PFSK-1 (cell line): ENCODE results near the gene KLF16. TPM values are rescaled to one million over a fixed set of nuclear protein-coding genes. Genes with fewer than 3 reads are reported as not detected.

Experiments
- FOXP2 ChIP-seq: optimal IDR thresholded peaks from 2 replicates; pipeline ENCODE3; 2011; ENCODE audit warnings: borderline replicate concordance, control low read depth, inconsistent platforms; ENCODE audit not compliant: insufficient read depth; ENCODE audit errors: extremely low read length, extremely low read depth
- POLR2AphosphoS5 ChIP-seq: IDR thresholded peaks from 2 replicates; pipeline ENCODE4 v1.6.1; 2012; ENCODE audit warnings: low read depth, mild to moderate bottlenecking, control low read depth, low read length, moderate library complexity
- SIN3A ChIP-seq: IDR thresholded peaks from 2 replicates; pipeline ENCODE4 v1.6.1; 2012; ENCODE audit warnings: mild to moderate bottlenecking, low read length, moderate library complexity, borderline replicate concordance; ENCODE audit not compliant: insufficient read depth
- TAF1 ChIP-seq: IDR thresholded peaks from 2 replicates; pipeline ENCODE4 v1.6.1; 2012; ENCODE audit warnings: low read length, control low read depth, borderline replicate concordance; ENCODE audit not compliant: insufficient read depth
- polyA plus RNA-seq: library from polyadenylated mRNA; unstranded; fragments of >200 nt; gene quantifications from one replicate; pipeline ENCODE4 v1.2.1, GENCODE V29; 2012; ENCODE audit warnings: low read depth, missing spikeins; ENCODE audit not compliant: insufficient read length
- TF ChIP-seq, protein P1 (sequence below), 2 experiments: IDR thresholded peaks; 2 replicates each; pipeline versions ENCODE4 v1.6.1 to v1.8.0; 2011 to 2012; ENCODE audit warnings: low read depth in 2 of 2, low read length in 2 of 2, control low read depth in 1 of 2, inconsistent platforms in 1 of 2, mild to moderate bottlenecking in 1 of 2, moderate library complexity in 1 of 2; ENCODE audit not compliant: insufficient read depth in 1 of 2

The KLF16 gene
- polyA plus RNA-seq = 74.6 TPM

DNA sequence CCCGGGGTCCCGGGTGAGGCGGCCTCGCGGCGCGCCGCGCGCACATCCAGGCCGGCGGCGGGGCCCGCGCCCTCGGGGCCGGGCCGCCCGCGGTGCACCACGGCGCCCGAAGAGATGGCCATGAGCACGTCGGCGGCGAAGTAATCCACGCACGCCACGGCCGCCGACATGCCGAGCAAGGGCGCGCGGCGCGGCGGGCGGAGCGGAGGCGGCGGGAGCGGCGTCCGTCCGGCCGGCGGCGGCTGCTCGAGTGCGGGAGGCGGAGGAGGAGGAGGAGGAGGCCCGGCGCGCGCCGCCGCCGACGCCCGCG is at the start of gene KLF16:
KLF16 (minus strand) TSS at position 252 of the 310 bp plus-strand sequence; CDS start at position 170, 82 bp downstream.
- TF ChIP-seq FOXP2 = no peak
- TF ChIP-seq TAF1 = no peak
- no peak for TF ChIP-seq SIN3A
- TF ChIP-seq, protein P1, sequence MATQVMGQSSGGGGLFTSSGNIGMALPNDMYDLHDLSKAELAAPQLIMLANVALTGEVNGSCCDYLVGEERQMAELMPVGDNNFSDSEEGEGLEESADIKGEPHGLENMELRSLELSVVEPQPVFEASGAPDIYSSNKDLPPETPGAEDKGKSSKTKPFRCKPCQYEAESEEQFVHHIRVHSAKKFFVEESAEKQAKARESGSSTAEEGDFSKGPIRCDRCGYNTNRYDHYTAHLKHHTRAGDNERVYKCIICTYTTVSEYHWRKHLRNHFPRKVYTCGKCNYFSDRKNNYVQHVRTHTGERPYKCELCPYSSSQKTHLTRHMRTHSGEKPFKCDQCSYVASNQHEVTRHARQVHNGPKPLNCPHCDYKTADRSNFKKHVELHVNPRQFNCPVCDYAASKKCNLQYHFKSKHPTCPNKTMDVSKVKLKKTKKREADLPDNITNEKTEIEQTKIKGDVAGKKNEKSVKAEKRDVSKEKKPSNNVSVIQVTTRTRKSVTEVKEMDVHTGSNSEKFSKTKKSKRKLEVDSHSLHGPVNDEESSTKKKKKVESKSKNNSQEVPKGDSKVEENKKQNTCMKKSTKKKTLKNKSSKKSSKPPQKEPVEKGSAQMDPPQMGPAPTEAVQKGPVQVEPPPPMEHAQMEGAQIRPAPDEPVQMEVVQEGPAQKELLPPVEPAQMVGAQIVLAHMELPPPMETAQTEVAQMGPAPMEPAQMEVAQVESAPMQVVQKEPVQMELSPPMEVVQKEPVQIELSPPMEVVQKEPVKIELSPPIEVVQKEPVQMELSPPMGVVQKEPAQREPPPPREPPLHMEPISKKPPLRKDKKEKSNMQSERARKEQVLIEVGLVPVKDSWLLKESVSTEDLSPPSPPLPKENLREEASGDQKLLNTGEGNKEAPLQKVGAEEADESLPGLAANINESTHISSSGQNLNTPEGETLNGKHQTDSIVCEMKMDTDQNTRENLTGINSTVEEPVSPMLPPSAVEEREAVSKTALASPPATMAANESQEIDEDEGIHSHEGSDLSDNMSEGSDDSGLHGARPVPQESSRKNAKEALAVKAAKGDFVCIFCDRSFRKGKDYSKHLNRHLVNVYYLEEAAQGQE (IDR thresholded peaks at IDR 0.05; ENCODE audit: insufficient read depth in 1 of 2, low read depth in 2 of 2, low read length in 2 of 2) = no peak
- no peak for TF ChIP-seq POLR2AphosphoS5

DNA sequence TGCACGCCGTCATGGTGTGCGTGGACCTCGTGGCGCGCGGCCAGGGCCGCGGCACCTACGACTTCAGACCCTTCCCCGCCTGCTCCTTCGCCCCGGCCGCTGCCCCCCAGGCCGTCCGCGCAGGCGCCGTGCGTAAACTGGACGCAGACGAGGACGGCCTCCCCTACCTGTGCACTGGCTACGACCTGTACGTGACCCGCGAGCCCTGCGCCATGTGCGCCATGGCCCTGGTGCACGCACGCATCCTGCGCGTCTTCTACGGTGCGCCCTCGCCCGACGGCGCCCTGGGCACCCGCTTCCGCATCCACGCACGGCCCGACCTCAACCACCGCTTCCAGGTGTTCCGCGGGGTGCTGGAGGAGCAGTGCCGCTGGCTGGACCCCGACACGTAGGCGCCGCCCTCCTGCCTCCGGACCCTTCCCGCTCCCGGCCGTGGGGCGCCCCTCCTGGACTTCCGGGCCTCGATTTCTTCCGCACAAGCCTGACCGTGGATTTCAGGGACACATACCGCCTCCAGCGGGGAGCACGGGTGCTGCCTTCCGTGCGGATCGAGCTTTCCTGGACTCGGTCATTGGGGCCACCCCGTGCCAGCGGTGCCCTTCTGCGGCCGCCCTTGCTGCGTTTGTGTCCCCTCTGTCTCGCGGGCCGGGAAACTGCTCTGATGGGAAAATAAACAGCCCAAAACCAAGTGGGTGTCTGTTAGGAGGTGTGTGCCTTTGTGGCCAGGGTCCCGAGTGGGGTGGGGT is 49.6 kb upstream of the KLF16 start:
- TF ChIP-seq POLR2AphosphoS5 = no peak
- TF ChIP-seq, protein P1 (IDR thresholded peaks at IDR 0.05; ENCODE audit: insufficient read depth in 1 of 2, low read depth in 2 of 2, low read length in 2 of 2) = no peak
- no peak for TF ChIP-seq TAF1
- no peak for TF ChIP-seq SIN3A
- TF ChIP-seq FOXP2 = no peak

DNA sequence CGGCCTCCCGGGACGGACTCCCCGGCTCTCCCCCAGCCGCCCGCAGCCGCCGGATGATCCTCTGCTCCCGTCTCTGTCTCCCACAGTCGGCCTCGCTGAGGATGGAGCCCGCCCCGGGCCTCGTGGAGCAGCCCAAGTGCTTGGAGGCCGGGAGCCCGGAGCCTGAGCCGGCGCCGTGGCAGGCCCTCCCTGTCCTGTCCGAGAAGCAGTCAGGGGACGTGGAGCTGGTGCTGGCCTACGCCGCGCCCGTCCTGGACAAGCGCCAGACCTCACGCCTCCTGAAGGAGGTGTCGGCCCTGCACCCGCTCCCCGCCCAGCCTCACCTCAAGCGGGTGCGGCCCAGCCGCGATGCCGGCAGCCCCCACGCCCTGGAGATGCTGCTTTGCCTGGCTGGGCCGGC is 48.6 kb upstream of the KLF16 start:
- TF ChIP-seq FOXP2 = no peak
- TF ChIP-seq, protein P1 (IDR thresholded peaks at IDR 0.05; ENCODE audit: insufficient read depth in 1 of 2, low read depth in 2 of 2, low read length in 2 of 2) = no peak
- no peak for TF ChIP-seq SIN3A
- no peak for TF ChIP-seq POLR2AphosphoS5
- no peak for TF ChIP-seq TAF1

DNA sequence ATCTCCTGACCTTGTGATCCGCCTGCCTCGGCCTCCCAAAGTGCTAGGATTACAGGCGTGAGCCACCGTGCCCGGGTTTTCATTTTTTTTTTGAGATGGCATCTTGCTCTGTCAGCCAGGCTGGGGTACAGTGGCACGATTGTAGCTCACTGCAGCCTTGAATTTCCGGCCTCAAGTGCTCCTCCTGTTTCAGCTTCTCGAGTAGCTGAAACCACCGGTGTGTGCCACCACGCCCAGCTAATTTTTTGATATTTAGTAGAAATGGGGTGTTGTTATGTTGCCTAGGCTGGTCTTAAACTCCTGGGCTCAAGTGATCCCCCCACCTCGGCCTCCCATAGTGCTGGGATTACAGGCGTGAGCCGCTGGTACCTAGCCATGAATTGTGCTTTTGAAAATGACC is 47.7 kb upstream of the KLF16 start:
- TF ChIP-seq, protein P1 (IDR thresholded peaks at IDR 0.05; ENCODE audit: insufficient read depth in 1 of 2, low read depth in 2 of 2, low read length in 2 of 2) = no peak
- no peak for TF ChIP-seq FOXP2
- TF ChIP-seq TAF1 = no peak
- TF ChIP-seq SIN3A = no peak
- TF ChIP-seq POLR2AphosphoS5 = no peak

DNA sequence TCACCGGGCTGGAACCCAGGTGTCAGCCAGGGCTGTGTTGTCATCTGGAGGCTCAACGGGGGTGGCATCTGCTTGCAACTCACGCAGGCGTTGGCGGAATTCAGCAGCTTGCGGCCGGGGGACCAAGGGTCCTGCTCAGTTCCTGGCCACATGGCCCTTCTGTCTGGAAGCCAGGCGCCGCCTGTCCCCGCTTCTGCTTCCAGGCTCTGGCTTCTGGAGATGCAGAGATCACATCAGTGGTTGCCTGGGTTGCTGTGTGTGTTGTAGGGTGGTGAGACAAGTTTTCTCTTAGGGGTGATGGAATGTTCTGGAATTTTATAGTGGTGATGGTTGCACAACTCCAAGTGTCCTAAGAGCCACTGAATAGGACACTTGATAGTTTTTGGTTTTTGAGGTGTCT is 46.8 kb upstream of the KLF16 start:
- TF ChIP-seq FOXP2 (no peak), POLR2AphosphoS5 (no peak), TAF1 (no peak), SIN3A (no peak)
- TF ChIP-seq, protein P1 (IDR thresholded peaks at IDR 0.05; ENCODE audit: insufficient read depth in 1 of 2, low read depth in 2 of 2, low read length in 2 of 2) = no peak
